Measurements from ENCODE around the gene GARS1.

GARS1 gene

GRCh38 chr7:30625283-30625682 lies 30.6 kb downstream of the GARS1 start:
- no peaks in the 10 kb centered on the region for H3K9me2 ChIP-seq (ENCODE audit: low read depth, low read length)
- no peaks in the 10 kb centered on the region for H3K9me3 ChIP-seq (ENCODE audit: low read length)
- no peak overlapping the region for H2AFZ ChIP-seq (ENCODE audit: low read length)
- TF ChIP-seq EZH2 (IDR thresholded peaks at IDR 0.05; ENCODE audit: borderline replicate concordance, low read length) (no peak), CTCF (IDR thresholded peaks at IDR 0.05; ENCODE audit: low read length) (no peak)
- H3K27me3 ChIP-seq (ENCODE audit: insufficient read depth, low read length): no peaks in the 10 kb centered on the region
- H3K4me3 ChIP-seq (ENCODE audit: low read depth, low read length, poor library complexity, severe bottlenecking): no peak overlapping the region
- H4K20me1 ChIP-seq (ENCODE audit: insufficient read depth, low read length): no peaks in the 10 kb centered on the region
- no peaks in the 10 kb centered on the region for H3K79me2 ChIP-seq (ENCODE audit: insufficient read depth, low read length)
- H3K36me3 ChIP-seq (ENCODE audit: insufficient read depth, low read length): peaks cover 98% of the 10 kb centered on the region
- H3K4me2 ChIP-seq (ENCODE audit: low read length): no peak overlapping the region
- H3K9ac ChIP-seq (ENCODE audit: low read length): no peak overlapping the region
- H3K4me1 ChIP-seq (ENCODE audit: insufficient read depth, low read length, severe bottlenecking): no peaks in the 10 kb centered on the region
- H3F3A ChIP-seq (ENCODE audit: insufficient read depth, low read length): no peaks in the 10 kb centered on the region
- H3K27ac ChIP-seq (ENCODE audit: low read depth, low read length, poor library complexity, severe bottlenecking): no peak overlapping the region

GRCh38 chr7:30627026-30627425 lies 32.3 kb downstream of the GARS1 start:
- Histone ChIP-seq H2AFZ (ENCODE audit: low read length) (no peak overlapping the region), H3K27me3 (ENCODE audit: insufficient read depth, low read length) (no peaks in the 10 kb centered on the region), H4K20me1 (ENCODE audit: insufficient read depth, low read length) (no peaks in the 10 kb centered on the region), H3K27ac (ENCODE audit: low read depth, low read length, poor library complexity, severe bottlenecking) (no peak overlapping the region), H3K4me1 (ENCODE audit: insufficient read depth, low read length, severe bottlenecking) (no peaks in the 10 kb centered on the region), H3K9ac (ENCODE audit: low read length) (no peak overlapping the region), H3K4me2 (ENCODE audit: low read length) (no peak overlapping the region), H3K79me2 (ENCODE audit: insufficient read depth, low read length) (no peaks in the 10 kb centered on the region), H3F3A (ENCODE audit: insufficient read depth, low read length) (no peaks in the 10 kb centered on the region), H3K9me2 (ENCODE audit: low read depth, low read length) (no peaks in the 10 kb centered on the region), H3K4me3 (ENCODE audit: low read depth, low read length, poor library complexity, severe bottlenecking) (no peak overlapping the region), H3K36me3 (ENCODE audit: insufficient read depth, low read length) (peaks cover 99% of the 10 kb centered on the region), H3K9me3 (ENCODE audit: low read length) (no peaks in the 10 kb centered on the region)
- TF ChIP-seq EZH2 (IDR thresholded peaks at IDR 0.05; ENCODE audit: borderline replicate concordance, low read length) (no peak), CTCF (IDR thresholded peaks at IDR 0.05; ENCODE audit: low read length) (no peak)

- Histone ChIP-seq H3K4me1 (ENCODE audit: insufficient read depth, low read length, severe bottlenecking) (no peaks in the 10 kb centered on the region), H3K27me3 (ENCODE audit: insufficient read depth, low read length) (no peaks in the 10 kb centered on the region), H3K27ac (ENCODE audit: low read depth, low read length, poor library complexity, severe bottlenecking) (no peak overlapping the region), H3K4me2 (ENCODE audit: low read length) (no peak overlapping the region), H4K20me1 (ENCODE audit: insufficient read depth, low read length) (no peaks in the 10 kb centered on the region), H3K9me3 (ENCODE audit: low read length) (peaks cover 3% of the 10 kb centered on the region; the same call in 1 of the 2 replicates), H3K36me3 (ENCODE audit: insufficient read depth, low read length) (peaks cover 99% of the 10 kb centered on the region), H3F3A (ENCODE audit: insufficient read depth, low read length) (no peaks in the 10 kb centered on the region), H3K9me2 (ENCODE audit: low read depth, low read length) (no peaks in the 10 kb centered on the region), H3K79me2 (ENCODE audit: insufficient read depth, low read length) (no peaks in the 10 kb centered on the region), H3K9ac (ENCODE audit: low read length) (no peak overlapping the region), H3K4me3 (ENCODE audit: low read depth, low read length, poor library complexity, severe bottlenecking) (no peak overlapping the region), H2AFZ (ENCODE audit: low read length) (no peak overlapping the region)
- TF ChIP-seq CTCF (IDR thresholded peaks at IDR 0.05; ENCODE audit: low read length) (no peak), EZH2 (IDR thresholded peaks at IDR 0.05; ENCODE audit: borderline replicate concordance, low read length) (no peak)
Observed at GRCh38 chr7:30630986-30631385, 36.3 kb downstream of the GARS1 start.
